Tibial nerve (tissue), 4 donors: ENCODE data around the gene MYO3B.

Experiments
- EP300 ChIP-seq, 2 donors: sonication (generic); formaldehyde crosslinking; IDR thresholded peaks; one replicate each; pipeline ENCODE4 v1.6.1; 2017; ENCODE audit warnings: antibody characterized with exemption in 2 of 2, mild to moderate bottlenecking in 1 of 2
- POLR2A ChIP-seq, 2 donors: fragments of 450-650 bp; IDR thresholded peaks; one replicate each; pipeline ENCODE4 v1.6.1; 2017; ENCODE audit warnings: antibody characterized with exemption in 2 of 2, mild to moderate bottlenecking in 2 of 2, moderate library complexity in 2 of 2
- TF ChIP-seq, protein P1 (sequence below), 5 experiments: fragments of 200-600 bp in 3 of 5; fragments of 450-650 bp in 2 of 5; sonication (generic) in 3 of 5; IDR thresholded peaks; one replicate each; pipeline ENCODE4 v1.5.1; 2016 to 2019; ENCODE audit warnings: antibody characterized with exemption in 5 of 5, mild to moderate bottlenecking in 3 of 5, moderate library complexity in 2 of 5

DNA sequence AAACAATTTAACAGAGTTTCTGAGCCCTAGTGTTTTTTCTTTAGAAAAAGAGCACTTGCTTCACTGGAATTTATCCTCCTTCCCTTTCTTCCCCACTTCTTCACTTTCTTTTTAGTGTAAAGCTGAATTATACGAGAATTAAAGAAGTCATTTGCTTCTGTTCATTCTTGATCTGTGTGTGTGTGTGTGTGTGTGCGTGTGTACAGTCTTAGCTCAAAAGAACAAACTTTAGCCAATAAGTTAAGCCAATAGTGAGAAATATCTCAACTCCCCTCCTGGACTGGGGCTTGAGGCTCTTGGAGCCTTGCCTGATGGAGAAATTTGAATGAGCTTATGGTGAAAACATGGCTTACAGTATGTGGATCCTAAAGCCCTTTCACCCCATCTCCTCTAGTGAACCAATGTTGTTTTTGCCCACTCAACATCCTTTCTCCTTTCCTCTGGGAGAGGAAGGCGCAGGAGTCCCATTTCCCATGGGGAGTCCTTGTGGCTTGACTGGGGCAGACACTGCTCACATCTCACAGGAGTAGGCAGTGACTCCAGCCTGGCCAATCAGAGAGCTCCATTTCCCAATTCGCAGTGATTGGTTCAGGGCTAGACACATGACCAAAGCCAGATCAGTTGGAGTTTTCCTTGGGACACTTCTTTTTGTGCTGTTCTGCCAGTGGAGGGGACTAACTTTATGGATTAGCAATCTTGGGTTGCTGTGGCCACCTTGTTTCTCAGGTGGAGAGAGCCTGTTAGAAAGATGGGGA, 16.3 kb upstream of the MYO3B start:
- TF ChIP-seq POLR2A (IDR thresholded peaks at IDR 0.05) (no peak), EP300 (IDR thresholded peaks at IDR 0.05) (no peak)
- TF ChIP-seq, protein P1, sequence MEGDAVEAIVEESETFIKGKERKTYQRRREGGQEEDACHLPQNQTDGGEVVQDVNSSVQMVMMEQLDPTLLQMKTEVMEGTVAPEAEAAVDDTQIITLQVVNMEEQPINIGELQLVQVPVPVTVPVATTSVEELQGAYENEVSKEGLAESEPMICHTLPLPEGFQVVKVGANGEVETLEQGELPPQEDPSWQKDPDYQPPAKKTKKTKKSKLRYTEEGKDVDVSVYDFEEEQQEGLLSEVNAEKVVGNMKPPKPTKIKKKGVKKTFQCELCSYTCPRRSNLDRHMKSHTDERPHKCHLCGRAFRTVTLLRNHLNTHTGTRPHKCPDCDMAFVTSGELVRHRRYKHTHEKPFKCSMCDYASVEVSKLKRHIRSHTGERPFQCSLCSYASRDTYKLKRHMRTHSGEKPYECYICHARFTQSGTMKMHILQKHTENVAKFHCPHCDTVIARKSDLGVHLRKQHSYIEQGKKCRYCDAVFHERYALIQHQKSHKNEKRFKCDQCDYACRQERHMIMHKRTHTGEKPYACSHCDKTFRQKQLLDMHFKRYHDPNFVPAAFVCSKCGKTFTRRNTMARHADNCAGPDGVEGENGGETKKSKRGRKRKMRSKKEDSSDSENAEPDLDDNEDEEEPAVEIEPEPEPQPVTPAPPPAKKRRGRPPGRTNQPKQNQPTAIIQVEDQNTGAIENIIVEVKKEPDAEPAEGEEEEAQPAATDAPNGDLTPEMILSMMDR (IDR thresholded peaks at IDR 0.05) = no peak
